Sciatic nerve (tissue), 2 donors: ENCODE data around the gene TBC1D22A. TPM values are rescaled to one million over a fixed set of nuclear protein-coding genes. Genes with fewer than 3 reads are reported as not detected.

Experiments
- ATAC-seq: fragments of 200-7000 bp; cut with Tn5 transposase; one replicate; pipeline ENCODE4 v1.9.1; 2020; ENCODE audit warnings: mild to moderate bottlenecking, moderate library complexity
- DNase-seq: peaks from one replicate; pipeline ENCODE4 v3.0.0-alpha.2; 2020; ENCODE audit warnings: low spot score
- intact Hi-C: fragments of 100-400 bp; cut with DNase I; formaldehyde crosslinking; loops from one replicate; pipeline ENCODE4 v1.14.2; 2022
- total RNA-seq: library from RNA; stranded (reverse); fragmentation: NEBNext Ultra II Directional; extraction: Animal tissue kit (Norgen Biotek cat#: 25700); gene quantifications from one replicate; pipeline ENCODE4 v1.2.1, GENCODE V29; 2021
- donor health status: DM: no; HTN: no; CAD: no.
- donor health status: DM: no; HTN: no; CAD: no.

The TBC1D22A gene
- total RNA-seq, 1 donor from 2014 or later = 36.3 TPM

DNA sequence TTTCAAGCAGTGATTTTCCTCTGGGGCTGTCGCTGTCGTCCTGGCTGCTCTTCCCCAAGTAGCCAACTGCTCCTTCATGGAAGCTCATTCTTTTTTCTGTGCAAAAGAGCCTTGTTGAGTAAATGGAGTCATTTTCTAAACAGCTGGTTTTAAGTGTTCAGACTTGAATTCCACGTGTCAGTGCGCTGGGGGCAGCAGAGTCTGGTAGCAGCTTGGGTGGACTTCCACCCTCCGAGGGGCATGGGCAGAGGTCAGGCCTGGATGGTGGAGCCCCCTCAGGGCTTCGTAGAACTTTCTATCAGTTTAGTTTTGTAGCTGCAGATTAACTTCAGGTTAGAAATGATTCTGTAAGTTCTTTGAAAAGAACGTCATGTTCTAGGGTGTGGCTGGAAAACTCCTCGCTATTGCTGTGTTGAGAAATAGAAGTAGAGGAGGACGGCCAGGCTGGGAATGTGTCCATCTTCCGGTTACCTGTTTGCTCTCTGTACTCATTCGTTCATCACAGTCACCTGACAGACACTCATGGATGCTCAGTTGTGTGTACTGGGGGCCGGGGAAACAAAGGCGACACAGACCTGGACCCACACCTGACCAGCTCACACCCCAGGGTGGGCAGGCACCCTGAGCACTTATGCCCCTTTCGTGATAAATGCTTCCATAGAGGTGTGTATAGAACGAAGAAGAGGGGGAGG lies 270.7 kb downstream of the TBC1D22A start:
- DNase-seq (no peak), ATAC-seq (peak; percentile 54)
- intact Hi-C loops = no loop called here

DNA sequence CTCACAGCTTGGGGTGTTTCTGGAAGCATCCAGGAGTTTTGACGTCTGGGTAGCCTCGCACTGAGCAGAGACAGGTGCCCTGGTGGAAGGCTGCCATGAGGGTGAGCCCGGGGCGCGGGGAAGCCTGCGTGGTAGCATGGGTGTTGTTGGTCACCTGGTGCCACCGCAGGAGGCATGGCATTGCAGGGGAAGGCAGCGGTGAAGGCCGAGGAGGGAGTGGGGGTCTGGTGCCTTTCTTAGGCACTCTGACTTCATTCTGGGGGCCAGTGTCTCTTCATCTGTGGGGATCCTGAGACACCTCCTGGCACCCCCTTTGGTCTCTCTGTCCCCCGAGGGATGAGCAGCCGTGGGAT lies 271.2 kb downstream of the TBC1D22A start:
- DNase-seq = no peak
- intact Hi-C loops = no loop called here
- ATAC-seq = no peak

DNA sequence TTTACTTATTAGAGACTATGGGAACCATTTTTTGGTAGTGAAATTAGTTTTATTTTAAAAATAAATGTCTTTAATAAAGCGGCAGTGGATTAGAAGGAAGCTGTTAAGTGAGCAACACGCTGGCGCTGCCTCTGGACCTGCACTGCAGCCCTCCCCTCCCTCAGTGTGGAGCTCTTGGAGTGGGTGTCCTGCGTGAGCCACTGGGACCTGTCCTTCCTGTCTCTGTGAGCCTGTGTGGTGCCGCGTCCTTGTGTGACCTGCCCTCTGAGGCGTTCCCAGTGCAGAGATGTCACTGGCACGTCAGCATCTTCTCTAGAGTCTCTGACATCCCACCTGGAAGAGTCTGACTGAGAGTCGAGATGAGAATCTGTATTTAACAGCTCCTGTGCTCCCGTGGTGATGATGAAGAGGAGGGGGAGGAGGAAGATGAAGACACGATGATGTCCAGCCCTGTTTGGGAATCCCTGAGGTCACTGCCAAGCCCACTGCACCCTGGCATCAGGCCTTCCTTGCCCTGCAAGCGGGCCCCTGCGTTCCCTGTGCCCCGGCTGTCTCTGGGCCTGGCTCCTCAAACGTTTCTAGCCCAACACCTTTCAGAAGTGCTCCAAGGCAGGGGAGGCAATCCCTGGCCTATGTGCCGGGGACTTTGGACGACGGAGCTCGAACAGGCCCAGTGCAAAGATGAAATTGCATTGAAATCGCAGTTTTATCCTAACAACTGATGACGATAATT lies 271.8 kb downstream of the TBC1D22A start:
- intact Hi-C loops = no loop called here
- no peak for DNase-seq
- ATAC-seq = no peak

GRCh38 chr22:47034905-47035419 lies 272.5 kb downstream of the TBC1D22A start:
- ATAC-seq (no peak), DNase-seq (no peak)
- intact Hi-C loops = no loop called here

DNA sequence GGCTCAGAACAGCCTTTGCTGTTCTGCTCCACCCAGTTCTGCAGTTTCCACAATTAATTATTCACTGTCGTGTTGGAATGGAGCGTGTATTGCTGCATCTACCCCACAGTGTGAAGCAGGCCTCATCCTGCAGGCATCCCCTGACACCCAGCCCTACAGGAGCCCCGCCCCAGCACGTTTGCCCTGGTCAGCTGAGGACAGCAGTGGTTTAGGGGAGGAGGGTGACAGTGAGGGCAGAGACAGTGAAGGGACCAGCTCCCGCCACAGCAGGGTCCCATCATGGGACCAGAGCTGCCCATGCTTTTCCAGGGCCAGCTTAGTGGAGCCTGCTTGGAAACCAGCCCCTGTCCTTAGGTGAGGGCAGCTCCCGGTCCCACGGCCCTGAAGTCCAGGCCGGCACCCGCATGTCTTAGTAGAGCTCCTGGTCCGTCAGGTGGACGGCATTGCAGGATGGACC lies 273.0 kb downstream of the TBC1D22A start:
- intact Hi-C loops = no loop called here
- no peak for DNase-seq
- ATAC-seq = no peak

DNA sequence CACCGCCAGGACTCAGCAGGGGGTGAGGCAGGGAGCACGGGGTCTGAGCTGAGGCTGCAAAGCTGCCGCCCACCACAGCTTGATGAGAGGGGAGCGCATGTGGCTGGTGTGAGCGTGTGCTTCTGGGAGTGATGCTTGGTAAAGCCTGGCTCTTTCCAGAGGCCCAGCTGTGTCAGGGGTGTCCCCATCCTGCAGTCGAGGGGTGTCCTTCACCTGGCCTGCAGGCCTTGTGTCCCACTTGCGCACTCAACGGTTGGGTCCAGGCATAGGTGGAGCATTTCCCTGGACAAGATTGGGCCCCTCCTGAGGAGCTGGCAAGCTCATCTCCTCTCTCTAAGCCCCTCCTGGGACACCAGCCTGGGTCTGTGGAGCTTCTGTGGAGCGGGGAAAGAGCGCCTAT lies 273.9 kb downstream of the TBC1D22A start:
- ATAC-seq (no peak), DNase-seq (no peak)
- intact Hi-C loops = no loop called here

DNA sequence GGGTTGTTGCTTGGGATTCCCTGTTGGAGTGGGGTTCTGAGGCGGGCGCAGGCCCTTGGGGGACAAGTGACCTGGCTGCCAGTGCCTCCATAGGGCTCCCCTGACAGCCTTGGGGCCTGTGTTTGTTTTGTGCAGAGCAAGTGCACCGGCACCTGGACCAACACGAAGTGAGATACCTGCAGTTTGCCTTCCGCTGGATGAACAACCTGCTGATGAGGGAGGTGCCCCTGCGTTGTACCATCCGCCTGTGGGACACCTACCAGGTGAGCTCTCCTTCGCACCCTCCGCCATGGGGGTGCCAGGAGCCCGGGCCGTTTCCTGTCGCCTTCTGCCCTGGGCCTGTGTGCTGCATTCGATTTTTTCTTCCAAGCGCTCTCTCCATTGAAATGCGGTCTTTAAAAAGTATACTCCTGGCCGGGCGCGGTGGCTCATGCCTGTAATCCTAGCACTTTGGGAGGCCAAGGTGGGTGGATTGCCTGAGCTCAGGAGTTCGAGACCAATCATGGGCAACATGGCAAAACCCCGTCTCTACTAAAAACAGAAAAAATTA lies 274.6 kb downstream of the TBC1D22A start:
- DNase-seq (no peak), ATAC-seq (no peak)
- intact Hi-C loops = no loop called here

DNA sequence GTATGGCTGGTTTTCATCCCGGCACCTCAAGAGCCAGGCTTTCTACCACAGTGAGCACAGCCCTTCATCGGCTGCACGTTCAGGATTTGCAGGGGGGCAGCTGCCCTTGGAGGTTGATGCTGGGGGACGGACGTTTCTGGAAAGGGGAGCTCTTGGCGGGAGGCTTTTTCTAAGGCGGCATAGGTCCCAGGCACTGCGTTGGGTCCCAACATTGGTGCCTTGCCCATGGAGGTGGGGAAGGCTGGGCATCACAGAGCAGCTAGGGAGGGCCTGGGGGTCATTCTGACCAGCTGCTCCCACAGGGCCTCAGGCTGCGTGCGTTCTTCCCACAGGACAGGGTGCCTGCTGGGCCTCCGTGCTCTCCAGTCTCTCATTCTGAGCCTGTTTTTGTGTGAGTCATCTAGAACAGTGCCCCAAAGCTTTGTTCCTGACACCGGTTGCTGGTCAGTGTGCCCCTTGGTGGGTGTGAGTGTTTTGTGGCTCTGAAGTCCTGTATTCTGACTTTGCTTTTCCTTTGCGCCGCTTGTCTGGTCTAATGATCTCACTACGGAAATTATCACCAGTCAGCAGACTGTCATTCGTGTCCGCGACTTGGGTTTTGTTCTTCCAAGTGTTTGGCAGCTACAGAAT lies 275.9 kb downstream of the TBC1D22A start:
- DNase-seq (no peak), ATAC-seq (no peak)
- intact Hi-C loops = no loop called here

- ATAC-seq = no peak
- no peak for DNase-seq
- intact Hi-C loops = no loop called here
Measured at GRCh38 chr22:47039356-47039755, 276.9 kb downstream of the TBC1D22A start.

GRCh38 chr22:47040486-47041270 lies 278.2 kb downstream of the TBC1D22A start:
- no peak for ATAC-seq

DNA sequence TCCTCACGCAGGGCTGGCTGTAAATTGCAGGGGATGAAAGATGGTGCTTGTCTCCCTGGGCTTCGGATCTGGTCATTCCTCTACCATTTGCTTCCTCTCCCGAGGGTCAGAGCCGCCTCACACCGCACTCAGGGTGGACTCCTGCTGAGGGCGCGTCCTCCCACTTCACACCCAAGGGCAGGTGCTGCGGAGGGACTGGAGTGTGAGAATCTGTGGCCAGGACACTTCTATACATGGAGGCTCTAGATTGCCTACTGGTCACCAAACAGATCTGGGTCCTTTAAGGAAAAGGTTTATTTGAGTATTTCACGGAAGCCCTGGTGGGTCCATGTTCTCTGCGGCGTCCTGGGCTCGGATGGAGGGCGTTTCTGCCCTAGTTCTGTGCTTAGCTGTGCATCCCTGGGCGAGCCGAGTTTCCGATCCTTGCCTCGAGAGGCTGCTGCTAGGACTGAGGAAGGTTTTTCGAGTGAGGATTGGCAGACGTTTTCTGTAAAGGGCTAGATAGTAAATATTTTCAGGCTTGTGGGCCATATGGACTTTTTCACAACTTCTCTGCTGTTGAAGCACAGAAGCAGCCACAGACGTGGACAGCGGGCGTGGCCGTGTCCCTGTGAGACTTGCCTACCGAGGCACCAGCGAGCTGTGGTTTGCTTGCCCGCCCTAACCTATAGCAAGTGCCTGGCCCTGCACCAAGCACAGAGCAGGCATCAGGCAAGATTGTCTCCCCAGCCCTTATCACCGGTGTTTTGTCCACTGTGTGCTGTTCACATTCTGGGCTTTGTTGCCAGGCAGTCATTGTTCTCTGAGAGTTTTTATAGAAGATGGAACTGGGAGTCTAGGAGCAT lies 279.0 kb downstream of the TBC1D22A start:
- intact Hi-C loops = no loop called here
- ATAC-seq (no peak), DNase-seq (no peak)

More at GRCh38 chr22:47040486-47041270, 278.2 kb downstream of the TBC1D22A start:
- intact Hi-C loops = no loop called here
- DNase-seq = no peak

GRCh38 chr22:47042116-47042825 lies 279.8 kb downstream of the TBC1D22A start:
- intact Hi-C loops = no loop called here
- ATAC-seq (no peak), DNase-seq (no peak)

GRCh38 chr22:47042861-47043496 lies 280.5 kb downstream of the TBC1D22A start:
- no peak for DNase-seq
- intact Hi-C loops = no loop called here
- no peak for ATAC-seq

- ATAC-seq = peak; percentile 32
- no peak for DNase-seq
- intact Hi-C loops = no loop called here
Measured at GRCh38 chr22:47043835-47044721, 281.6 kb downstream of the TBC1D22A start.

DNA sequence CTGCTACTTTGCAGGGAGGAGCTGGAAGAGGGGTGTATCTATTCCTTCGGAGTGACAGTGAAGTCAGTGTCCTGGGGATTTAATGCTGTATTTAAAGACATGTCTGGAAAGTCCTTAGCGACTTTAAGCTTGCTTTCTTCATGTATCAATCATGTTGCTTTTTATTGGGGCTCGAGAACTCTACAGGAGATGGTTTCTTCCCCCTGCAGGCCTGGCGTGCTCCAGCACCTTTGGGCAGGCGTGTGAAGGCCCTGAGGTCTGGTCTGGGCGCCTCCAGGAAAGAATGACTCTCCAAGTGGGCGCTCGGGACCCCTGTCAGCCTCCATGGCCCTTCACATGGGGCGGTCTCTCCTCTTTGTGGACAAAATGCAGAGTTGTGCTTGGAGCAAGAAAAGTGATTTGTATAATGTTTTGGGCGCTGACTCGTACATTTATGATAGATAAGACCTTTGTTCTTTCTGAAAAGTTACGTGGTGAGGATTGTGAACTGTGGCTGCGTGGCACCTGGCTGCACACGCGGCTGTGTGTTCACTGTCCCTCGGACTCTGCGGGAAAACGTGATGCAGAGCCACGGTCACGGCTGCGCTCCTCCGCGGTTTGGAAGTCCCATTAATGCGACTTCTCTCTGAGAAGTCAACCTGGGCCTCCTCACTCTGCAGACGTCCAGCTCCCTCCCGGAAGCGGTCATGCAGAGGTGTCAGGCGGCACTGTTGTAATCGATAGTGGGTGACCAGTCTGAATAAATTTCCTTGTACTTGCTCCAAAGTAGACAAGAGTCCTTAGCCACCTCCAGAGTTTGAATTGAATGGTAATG lies 282.5 kb downstream of the TBC1D22A start:
- no peak for DNase-seq
- intact Hi-C loops = no loop called here
- ATAC-seq = no peak
